Mesodermal cell (in vitro differentiated cells): Measurements from ENCODE around the gene CPLX4. TPM values are rescaled to one million over a fixed set of nuclear protein-coding genes. Genes with fewer than 3 reads are reported as not detected.

Experiments
- H3K27ac ChIP-seq: 2 replicates; pipeline ENCODE4 v1.7.0; 2013; ENCODE audit warnings: mild to moderate bottlenecking, low read depth, low read length, moderate library complexity; ENCODE audit not compliant: severe bottlenecking
- H3K36me3 ChIP-seq: 2 replicates; pipeline ENCODE4 v1.7.1; 2013; ENCODE audit warnings: mild to moderate bottlenecking, low read length, moderate library complexity; ENCODE audit not compliant: control insufficient read depth, insufficient read depth
- H3K4me1 ChIP-seq: one replicate; pipeline ENCODE4 v1.7.1; 2013; ENCODE audit warnings: mild to moderate bottlenecking, low read length; ENCODE audit not compliant: insufficient read depth, control insufficient read depth, poor library complexity, severe bottlenecking
- H3K4me3 ChIP-seq: 2 replicates; pipeline ENCODE4 v1.7.0; 2013; ENCODE audit warnings: low read length, control low read depth, mild to moderate bottlenecking; ENCODE audit not compliant: insufficient read depth, poor library complexity, severe bottlenecking; ENCODE audit errors: extremely low read depth
- H3K9me3 ChIP-seq: 2 replicates; pipeline ENCODE4 v1.7.1; 2013; ENCODE audit warnings: mild to moderate bottlenecking, low read length, moderate library complexity; ENCODE audit not compliant: control insufficient read depth
- WGBS, 2 experiments: methylation state at CpG; one replicate each; pipeline ENCODE4 v1.1.5; 2013; ENCODE audit warnings: missing lambda C conversion rate in 2 of 2; ENCODE audit not compliant: insufficient coverage in 2 of 2; 5-methylcytosine and 5-hydroxymethylcytosine counted together
- polyA plus RNA-seq, 2 experiments: library from polyadenylated mRNA; stranded (reverse); fragments of 50-300 nt; gene quantifications; one replicate each; pipeline ENCODE4 v1.2.3, GENCODE V29; 2013

Gene CPLX4
- not detected for polyA plus RNA-seq (2013, experiment 1 of 2)
- polyA plus RNA-seq (2013, experiment 2 of 2): not detected

GRCh38 chr18:59318460-59319050 is at the start of gene CPLX4:
TSS of gene CPLX4 (minus strand) at chr18:59318649. CDS start at chr18:59318462, 187 bp downstream.
- WGBS, 2 experiments: 80% methylated on average over 1 of the region's 4 CpGs; no CpG with 5 or more reads in 1 of the 2 experiments

DNA sequence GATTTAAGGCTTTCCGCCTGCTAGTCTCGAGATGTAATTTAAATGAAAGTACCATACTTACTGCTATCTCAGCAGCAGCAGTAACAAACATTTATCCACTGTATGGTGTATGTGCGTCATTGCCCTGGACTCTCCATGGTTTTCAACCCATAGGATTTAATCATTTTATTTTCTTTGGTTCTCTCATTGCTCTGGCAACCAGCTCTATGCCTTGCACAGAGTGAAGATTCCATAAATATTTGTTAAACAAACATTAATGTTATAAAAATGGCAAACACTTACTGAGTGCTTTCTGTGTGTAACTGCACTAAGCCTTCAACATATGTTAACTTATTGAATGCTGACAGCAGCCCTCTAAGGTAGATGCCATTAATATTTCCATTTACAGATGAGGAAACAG is 41.9 kb upstream of the CPLX4 start:
- H3K4me3 ChIP-seq: no peak overlapping the region
- no peak overlapping the region for H3K27ac ChIP-seq
- no peaks in the 10 kb centered on the region for H3K4me1 ChIP-seq
- WGBS, 2 experiments: 90% methylated on average over 2 of the region's 3 CpGs
- no peaks in the 10 kb centered on the region for H3K9me3 ChIP-seq
- H3K36me3 ChIP-seq: peaks cover 17% of the 10 kb centered on the region

More at GRCh38 chr18:59318460-59319050, at the start of gene CPLX4:
- Histone ChIP-seq H3K27ac (no peak within 1 kb of the TSS), H3K36me3 (no peaks in the 10 kb centered on the region), H3K4me1 (no peaks in the 10 kb centered on the region), H3K4me3 (no peak within 1 kb of the TSS), H3K9me3 (no peaks in the 10 kb centered on the region)

- Histone ChIP-seq H3K4me1 (no peaks in the 10 kb centered on the region), H3K4me3 (peak overlapping the region; percentile 80), H3K9me3 (no peaks in the 10 kb centered on the region), H3K36me3 (peaks cover 25% of the 10 kb centered on the region), H3K27ac (no peak overlapping the region)
- 7 to 17% methylated on average over 1 to 2 of the region's 4 CpGs for WGBS, 2 experiments
Measured at GRCh38 chr18:59359576-59359952, 41.1 kb upstream of the CPLX4 start.

- H3K9me3 ChIP-seq: no peaks in the 10 kb centered on the region
Measured at GRCh38 chr18:59358712-59359575, 40.5 kb upstream of the CPLX4 start, which contains the start of gene LMAN1. TSS of gene LMAN1 (minus strand) at chr18:59359265. CDS start at chr18:59359244, 21 bp downstream.

GRCh38 chr18:59358414-59358711 is 39.9 kb upstream of the CPLX4 start:
- H3K4me3 ChIP-seq: peak overlapping the region; percentile 80
- no peaks in the 10 kb centered on the region for H3K9me3 ChIP-seq
- 0% methylated on average over 3 to 5 of the region's 8 CpGs for WGBS, 2 experiments
- H3K36me3 ChIP-seq: peaks cover 33% of the 10 kb centered on the region
- no peaks in the 10 kb centered on the region for H3K4me1 ChIP-seq
- peak overlapping the region; percentile 88 for H3K27ac ChIP-seq

More at GRCh38 chr18:59358712-59359575, 40.5 kb upstream of the CPLX4 start, which contains the start of gene LMAN1:
- Histone ChIP-seq H3K27ac (peak within 1 kb of the TSS; percentile 88), H3K4me1 (no peaks in the 10 kb centered on the region), H3K36me3 (peaks cover 27% of the 10 kb centered on the region), H3K4me3 (peak within 1 kb of the TSS; percentile 80)
- WGBS, 2 experiments: 0 to 1% methylated on average over 57 to 71 of the region's 76 CpGs

DNA sequence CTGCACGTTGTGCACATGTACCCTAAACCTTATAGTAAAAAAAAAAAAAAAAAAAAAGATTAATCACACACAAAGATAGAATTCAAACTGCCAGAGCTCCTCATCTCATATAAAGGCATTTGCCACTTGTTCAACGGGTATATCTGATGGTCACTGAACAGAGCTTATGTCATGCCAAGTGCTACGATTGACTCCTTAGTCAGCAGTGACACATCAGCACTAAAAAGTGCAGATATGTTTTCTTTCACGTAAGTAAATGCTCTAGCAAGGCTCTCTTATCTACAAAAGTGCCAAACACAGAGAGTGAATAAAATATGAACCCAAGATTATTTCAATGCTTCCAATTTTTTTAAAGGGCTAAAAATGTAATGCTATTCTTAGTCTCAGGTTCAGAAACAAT is 39.5 kb upstream of the CPLX4 start:
- 37 to 64% methylated on average over 1 to 3 of the region's 4 CpGs for WGBS, 2 experiments
- H3K9me3 ChIP-seq: no peaks in the 10 kb centered on the region
- H3K27ac ChIP-seq: peak overlapping the region; percentile 88
- no peaks in the 10 kb centered on the region for H3K4me1 ChIP-seq
- peak overlapping the region; percentile 80 for H3K4me3 ChIP-seq
- H3K36me3 ChIP-seq: peaks cover 37% of the 10 kb centered on the region

DNA sequence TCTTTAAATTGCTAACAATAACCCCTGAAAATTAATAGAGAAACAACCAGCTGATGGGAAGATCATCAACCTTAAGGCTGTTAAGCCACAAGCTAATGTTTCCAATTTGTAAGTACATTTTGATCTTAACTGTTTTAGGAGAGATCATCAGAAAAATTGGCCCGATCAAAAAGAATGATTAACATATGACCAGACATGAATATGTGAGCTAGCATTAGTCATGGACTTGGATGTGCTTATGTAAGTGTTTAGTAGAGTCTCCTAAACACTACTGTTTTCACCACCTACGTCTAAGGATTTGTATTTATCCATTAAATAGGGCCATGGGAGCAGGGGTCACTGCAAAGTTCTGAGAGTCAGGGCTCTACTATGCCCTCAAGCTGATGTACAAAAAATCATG is 36.3 kb upstream of the CPLX4 start:
- peaks cover 67% of the 10 kb centered on the region for H3K36me3 ChIP-seq
- H3K4me3 ChIP-seq: no peak overlapping the region
- no peaks in the 10 kb centered on the region for H3K9me3 ChIP-seq
- H3K4me1 ChIP-seq: no peaks in the 10 kb centered on the region
- 100% methylated on average over 1 of the region's 2 CpGs; no CpG with 5 or more reads in 1 of the 2 experiments for WGBS, 2 experiments
- no peak overlapping the region for H3K27ac ChIP-seq

- H3K4me3 ChIP-seq: no peak overlapping the region
- H3K27ac ChIP-seq: no peak overlapping the region
- H3K9me3 ChIP-seq: no peaks in the 10 kb centered on the region
- WGBS, 2 experiments: 80% methylated on average over 1 of the region's 4 CpGs; no CpG with 5 or more reads in 1 of the 2 experiments
- peaks cover 82% of the 10 kb centered on the region for H3K36me3 ChIP-seq
- H3K4me1 ChIP-seq: no peaks in the 10 kb centered on the region
Measured at GRCh38 chr18:59353079-59353680, 34.7 kb upstream of the CPLX4 start.

- Histone ChIP-seq H3K4me1 (no peaks in the 10 kb centered on the region), H3K36me3 (peaks cover 88% of the 10 kb centered on the region), H3K27ac (no peak overlapping the region), H3K4me3 (no peak overlapping the region), H3K9me3 (no peaks in the 10 kb centered on the region)
- WGBS, 2 experiments: 98 to 100% methylated on average over 1 to 3 of the region's 3 CpGs
Measured at GRCh38 chr18:59352250-59352855, 33.9 kb upstream of the CPLX4 start.

DNA sequence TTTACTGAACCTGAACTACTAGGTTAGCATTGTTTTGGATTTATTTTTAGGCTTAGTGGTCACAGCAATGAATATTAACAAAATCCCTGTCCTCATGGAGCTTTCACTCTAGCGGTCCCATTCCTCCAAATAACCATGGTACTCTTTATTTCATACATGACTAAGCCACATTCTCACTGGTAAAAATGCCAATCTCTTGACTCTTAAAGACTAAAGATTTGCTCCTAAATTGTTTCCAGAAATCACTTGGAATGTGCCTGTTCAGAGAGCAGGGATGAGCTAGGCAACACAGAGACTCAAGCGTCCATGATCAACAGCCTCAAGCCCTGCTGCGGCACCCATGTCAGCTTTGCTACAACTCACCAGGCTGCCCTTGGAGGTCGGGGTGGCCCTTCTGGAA is 27.1 kb upstream of the CPLX4 start:
- Histone ChIP-seq H3K27ac (no peak overlapping the region), H3K36me3 (peaks cover 87% of the 10 kb centered on the region)
- WGBS, 2 experiments: 93 to 97% methylated on average over 3 of the region's 4 CpGs

More for the DNA sequence above, 27.1 kb upstream of the CPLX4 start:
- H3K4me3 ChIP-seq: no peak overlapping the region
- no peaks in the 10 kb centered on the region for H3K9me3 ChIP-seq
- H3K4me1 ChIP-seq: no peaks in the 10 kb centered on the region
